GM12892 (cell line): Measurements from ENCODE around the gene LRRC3.

ENCODE experiments used
- DNase-seq: peaks from one replicate; pipeline ENCODE4 v3.0.0; 2011; ENCODE audit not compliant: insufficient read length
- FAIRE-seq: peaks from 2 replicates; lab custom pipeline; 2011; peaks lifted over from hg19 to GRCh38; lab: Jason Lieb, UNC
- POLR2A ChIP-seq: IDR thresholded peaks from 2 replicates; pipeline ENCODE4 v1.6.1; 2011; ENCODE audit warnings: low read depth, low read length, control low read depth
- POLR2AphosphoS5 ChIP-seq: IDR thresholded peaks from 2 replicates; pipeline ENCODE4 v1.6.1; 2011; ENCODE audit warnings: low read depth, low read length, control low read depth
- TAF1 ChIP-seq: IDR thresholded peaks from 2 replicates; pipeline ENCODE4 v1.6.1; 2011; ENCODE audit warnings: low read depth, mild to moderate bottlenecking, control low read depth, low read length, borderline replicate concordance

LRRC3 gene

DNA sequence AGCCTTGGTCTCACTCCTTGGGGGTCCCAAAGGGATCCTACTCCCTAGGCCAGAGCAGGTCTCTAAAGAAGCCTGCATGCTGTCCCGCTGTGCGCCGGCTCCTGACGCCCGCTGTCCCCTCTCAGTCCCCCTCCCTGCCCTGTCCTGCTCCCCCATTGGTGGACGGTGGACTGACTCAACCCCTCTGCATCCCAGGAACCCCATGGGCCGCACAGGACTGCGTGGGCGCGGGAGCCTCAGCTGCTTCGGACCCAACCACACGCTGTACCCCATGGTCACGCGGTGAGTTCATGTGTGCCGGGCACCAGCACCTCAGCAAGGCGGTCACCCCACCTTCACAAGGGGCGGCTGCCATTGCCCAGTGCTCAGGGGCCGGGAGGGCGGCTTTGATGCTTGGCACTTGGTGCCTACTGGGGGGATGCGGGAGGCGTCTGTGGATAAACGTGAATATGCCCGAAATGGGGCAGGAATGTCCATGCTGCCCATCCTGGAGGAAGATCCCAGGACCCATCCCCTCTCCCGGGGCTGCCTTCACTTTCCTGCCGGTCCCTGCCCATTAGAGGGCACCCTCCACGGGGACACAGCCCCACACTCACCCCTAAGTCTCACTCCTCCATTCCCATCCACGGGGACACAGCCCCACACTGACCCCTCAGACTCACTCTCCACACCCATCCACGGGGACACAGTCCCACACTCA is 20.2 kb upstream of the LRRC3 start:
- DNase-seq (no peak), FAIRE-seq (no peak)
- TF ChIP-seq TAF1 (no peak), POLR2A (no peak), POLR2AphosphoS5 (no peak)

DNA sequence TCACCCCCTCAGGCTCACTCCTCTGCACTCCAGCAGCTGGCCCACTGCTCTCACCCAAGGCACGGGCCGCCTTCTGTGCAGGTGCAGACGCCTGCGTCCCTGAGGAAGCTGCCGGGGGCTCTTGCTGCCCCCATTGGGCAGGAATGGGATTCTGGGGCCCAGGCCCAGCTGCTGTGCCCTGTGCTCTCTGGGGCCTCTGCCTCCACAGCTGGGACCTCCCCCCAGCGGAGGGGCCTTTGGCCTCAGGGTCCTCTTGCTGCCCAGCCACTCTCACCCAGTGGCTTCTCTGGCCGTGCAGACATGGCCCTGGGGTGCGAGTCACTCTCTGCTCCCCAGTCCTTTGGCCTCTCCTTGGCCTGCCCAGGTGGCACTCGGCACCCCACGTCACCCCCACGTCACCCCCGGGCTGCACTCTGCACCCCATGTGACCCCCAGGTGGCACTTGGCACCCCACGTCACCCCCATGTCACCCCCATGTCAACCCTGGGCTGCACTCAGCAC is 19.1 kb upstream of the LRRC3 start:
- DNase-seq (no peak), FAIRE-seq (no peak)
- TF ChIP-seq TAF1 (no peak), POLR2AphosphoS5 (no peak), POLR2A (no peak)

DNA sequence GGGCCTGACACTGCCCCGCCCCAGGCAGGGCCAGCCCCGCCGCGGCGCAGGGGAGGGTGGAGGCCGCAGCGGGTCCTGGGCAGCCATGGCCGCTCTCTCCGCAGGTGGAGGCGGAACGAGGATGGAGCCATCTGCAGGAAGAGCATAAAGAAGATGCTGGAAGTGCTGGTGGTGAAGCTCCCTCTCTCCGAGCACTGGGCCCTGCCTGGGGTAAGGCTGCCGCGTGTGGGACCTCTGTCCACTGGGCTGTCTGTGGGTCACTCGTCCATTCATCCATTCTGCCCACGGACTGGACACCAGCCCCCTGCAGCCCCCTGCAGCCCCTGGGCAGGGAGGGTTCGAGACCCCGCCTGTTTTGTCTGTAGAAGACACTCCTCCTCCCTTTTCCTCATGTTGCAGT is 18.4 kb upstream of the LRRC3 start:
- FAIRE-seq, result no peak
- no peak for DNase-seq
- no peak for TF ChIP-seq POLR2A
- no peak for TF ChIP-seq POLR2AphosphoS5
- TF ChIP-seq TAF1, result no peak

DNA sequence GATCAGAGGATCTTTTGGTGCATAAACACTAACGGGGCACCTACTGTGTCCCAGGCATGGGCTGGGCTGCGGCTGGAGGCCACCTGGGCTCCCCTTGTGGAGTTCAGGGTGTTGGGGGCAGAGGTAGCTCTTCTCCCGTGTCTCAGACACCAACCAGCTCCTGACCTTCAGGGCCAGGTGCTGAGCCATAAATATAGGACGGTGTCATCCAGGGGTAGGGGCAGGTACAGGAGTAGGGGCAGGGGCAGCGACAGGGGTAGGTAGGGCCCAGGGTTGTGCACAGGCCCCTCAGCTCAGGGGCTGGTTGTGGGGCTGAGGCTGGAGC is 18.0 kb upstream of the LRRC3 start:
- TF ChIP-seq POLR2AphosphoS5 (no peak), POLR2A (no peak), TAF1 (no peak)

DNA sequence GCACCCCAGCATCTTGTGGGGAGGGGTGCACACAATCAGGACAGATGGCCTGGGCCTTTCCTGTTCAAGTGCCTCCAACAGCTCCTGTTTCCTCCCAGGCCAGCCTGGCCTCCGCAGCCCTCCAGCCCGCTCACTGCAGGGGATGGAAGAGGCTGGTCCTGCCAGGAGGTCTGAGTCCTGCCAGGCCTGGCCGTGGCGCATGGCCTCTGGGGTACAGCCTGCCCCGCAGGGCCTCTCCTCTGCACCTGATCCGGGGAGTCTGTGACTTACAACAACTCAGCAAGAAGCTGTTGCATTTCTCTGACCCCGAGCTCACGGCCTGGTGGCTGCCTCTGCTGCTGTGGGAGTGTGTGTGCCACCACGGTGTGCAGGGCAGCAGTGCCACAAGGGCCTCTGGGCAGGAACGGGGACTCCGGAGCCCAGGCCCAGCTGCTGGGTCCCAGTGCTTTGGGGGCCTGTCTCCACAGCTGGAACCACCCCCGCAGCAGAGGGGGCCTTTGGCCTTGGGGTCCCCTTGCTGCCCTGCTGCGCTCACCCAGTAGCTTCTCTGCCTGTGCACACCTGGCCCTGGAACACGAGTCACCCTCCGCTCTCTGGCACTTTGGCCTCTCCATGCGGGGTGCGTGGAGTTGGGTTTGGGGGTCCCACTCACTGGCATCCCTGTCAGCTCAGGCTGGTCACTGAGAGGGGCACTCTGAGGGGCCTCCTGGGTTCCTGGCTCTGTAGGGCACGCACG is 17.4 kb upstream of the LRRC3 start:
- TF ChIP-seq POLR2AphosphoS5 (no peak), POLR2A (no peak), TAF1 (no peak)
- no peak for DNase-seq
- no peak for FAIRE-seq

More for the DNA sequence above, 18.0 kb upstream of the LRRC3 start:
- DNase-seq (no peak), FAIRE-seq (no peak)

DNA sequence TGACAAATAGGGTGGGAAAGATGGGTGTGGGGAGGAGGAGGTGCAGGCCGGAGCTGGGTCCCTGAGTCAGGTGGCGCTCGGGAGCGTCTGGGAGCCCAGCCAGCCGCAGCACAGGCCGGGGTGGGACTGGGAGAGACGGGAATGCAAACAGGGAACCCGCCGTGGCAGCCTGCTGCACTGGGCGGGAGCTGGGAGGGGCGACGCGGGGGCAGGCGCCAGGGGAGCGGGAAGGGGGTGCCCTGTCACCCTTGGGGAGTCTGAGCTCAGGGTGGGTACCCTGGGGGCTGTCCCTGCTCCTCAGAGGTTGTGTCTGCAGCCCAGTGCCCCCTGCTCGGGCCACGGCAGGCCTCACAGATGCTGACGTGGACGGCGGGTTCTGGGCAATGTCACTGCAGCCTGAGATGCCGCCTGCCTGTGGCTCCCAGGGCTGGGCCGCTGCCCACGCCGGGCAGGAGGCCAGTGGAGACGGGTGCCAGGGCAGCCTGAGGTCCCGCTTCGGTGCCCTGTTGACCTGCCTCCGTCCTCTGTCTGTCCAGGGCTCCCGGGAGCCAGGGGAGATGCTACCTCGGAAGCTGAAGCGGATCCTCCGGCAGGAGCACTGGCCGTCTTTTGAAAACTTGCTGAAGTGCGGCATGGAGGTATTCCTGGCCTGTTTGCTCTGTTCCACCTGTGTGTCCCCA is 16.6 kb upstream of the LRRC3 start:
- FAIRE-seq, result no peak
- DNase-seq, result no peak
- no peak for TF ChIP-seq POLR2A
- no peak for TF ChIP-seq POLR2AphosphoS5
- TF ChIP-seq TAF1, result no peak

DNA sequence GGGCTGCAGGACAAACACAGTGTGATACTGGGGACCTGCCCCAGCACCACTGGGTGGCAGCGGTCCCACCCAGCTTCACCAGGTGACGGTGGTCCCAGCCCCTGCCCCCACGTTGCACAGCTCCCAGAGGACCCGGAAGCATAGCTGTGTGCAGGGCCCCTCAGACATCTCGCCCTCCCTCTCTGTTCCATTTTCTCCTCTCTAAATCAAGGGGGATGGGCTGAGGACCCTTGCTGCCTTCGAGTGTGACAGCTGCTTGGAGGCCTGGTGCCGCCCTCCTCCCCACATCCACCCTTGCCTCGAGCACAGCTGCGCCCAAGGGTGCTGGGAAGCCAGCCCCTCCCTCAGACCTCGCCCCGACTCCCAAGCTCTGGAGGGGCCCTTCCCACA is 16.1 kb upstream of the LRRC3 start:
- DNase-seq (no peak), FAIRE-seq (no peak)
- TF ChIP-seq POLR2AphosphoS5 (no peak), POLR2A (no peak), TAF1 (no peak)

DNA sequence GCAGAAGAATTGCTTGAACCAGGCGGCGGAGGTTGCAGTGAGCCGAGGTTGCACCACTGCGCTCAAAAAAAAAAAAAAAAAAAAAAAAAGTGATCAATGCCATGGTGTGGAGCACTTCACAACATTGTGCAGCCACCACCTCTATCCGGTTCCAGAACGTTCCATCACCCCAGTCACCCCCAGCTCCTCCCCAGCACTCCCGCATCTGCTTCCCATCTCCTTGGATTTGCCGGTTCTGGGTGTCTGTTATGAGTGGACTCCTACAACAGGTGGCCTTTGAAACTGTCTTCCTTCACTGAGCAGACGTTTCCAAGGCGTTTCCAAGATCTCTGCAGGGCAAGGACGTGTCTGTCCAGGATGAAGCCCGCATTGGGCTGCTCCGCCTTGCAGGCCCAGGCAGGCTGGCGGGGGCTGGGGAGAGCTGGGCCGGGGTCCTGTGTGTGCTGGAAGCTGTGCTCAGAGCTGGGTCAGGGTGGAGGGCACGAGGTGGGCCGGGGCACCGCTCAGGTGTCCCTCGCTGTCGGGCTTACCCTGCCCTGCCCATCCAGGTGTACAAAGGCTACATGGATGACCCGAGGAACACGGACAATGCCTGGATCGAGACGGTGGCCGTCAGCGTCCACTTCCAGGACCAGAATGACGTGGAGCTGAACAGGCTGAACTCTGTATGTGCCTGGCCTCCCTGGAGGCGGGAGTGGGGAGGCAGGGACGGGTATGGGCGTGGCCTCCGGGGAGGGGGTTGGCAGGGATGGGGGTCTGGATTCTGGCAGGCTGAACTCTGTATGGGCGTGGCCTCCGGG is 14.9 kb upstream of the LRRC3 start:
- DNase-seq (no peak), FAIRE-seq (no peak)
- TF ChIP-seq TAF1, result no peak
- TF ChIP-seq POLR2A, result no peak
- TF ChIP-seq POLR2AphosphoS5, result no peak

DNA sequence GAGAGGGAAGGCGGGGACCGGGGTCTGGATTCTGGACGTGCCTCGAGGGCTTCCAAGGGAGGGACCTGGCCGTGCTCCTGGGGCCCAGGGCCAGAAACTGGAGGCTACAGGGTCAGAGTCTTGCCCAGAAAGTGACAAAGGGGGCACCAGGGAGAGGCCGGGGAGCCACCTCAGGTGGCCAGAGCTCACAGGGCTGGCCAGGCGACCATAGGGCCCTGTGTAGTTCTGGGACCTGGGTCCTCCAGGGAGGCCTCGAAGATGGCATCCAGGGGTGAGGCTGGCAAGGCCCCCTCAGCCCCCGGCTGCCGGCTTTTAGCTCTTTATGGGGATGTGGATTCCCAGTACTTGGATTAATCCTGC is 14.3 kb upstream of the LRRC3 start:
- no peak for DNase-seq
- no peak for FAIRE-seq
- TF ChIP-seq POLR2AphosphoS5 (no peak), POLR2A (no peak), TAF1 (no peak)

DNA sequence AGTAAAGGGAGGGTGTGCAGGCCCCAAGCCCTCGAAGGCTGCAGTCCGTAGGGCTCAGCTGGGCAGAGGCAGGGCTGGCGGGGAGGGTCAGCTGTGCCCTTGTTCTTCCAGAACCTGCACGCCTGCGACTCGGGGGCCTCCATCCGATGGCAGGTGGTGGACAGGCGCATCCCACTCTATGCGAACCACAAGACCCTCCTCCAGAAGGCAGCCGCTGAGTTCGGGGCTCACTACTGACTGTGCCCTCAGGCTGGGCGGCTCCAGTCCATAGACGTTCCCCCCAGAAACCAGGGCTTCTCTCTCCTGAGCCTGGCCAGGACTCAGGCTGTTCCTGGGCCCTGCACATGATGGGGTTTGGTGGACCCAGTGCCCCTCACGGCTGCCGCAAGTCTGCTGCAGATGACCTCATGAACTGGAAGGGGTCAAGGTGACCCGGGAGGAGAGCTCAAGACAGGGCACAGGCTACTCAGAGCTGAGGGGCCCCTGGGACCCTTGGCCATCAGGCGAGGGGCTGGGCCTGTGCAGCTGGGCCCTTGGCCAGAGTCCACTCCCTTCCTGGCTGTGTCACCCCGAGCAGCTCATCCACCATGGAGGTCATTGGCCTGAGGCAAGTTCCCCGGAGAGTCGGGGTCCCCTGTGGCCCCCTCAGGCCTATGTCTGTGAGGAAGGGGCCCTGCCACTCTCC is 13.6 kb upstream of the LRRC3 start:
- FAIRE-seq, result no peak
- no peak for TF ChIP-seq POLR2AphosphoS5
- TF ChIP-seq POLR2A, result no peak
- TF ChIP-seq TAF1, result no peak
- DNase-seq, result no peak
